ENCODE results near the gene UGT2A2.

DNA sequence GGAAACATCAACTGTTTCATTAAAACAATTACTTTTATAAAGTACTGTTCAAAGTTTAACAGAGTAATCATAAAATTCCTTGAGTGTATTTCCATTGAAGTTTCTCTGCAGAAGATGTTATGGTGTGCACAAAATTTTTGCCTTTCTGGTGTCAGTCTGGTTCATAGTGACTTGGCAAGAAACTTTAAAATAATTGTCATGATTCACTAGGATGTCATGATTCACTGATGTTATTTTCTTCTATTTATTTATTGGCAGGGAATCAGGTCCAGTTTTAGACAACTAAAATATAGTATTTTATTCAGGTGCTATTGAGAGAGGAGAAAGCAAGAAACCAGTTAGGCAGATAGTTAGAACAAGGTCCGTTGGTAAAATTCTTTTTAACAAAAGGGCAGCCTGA is 9.8 kb upstream of the UGT2A2 start:
- no peak for TF ChIP-seq EZH2phosphoT487 (IDR thresholded peaks at IDR 0.05; ENCODE audit: borderline replicate concordance)
- TF ChIP-seq, protein P1, sequence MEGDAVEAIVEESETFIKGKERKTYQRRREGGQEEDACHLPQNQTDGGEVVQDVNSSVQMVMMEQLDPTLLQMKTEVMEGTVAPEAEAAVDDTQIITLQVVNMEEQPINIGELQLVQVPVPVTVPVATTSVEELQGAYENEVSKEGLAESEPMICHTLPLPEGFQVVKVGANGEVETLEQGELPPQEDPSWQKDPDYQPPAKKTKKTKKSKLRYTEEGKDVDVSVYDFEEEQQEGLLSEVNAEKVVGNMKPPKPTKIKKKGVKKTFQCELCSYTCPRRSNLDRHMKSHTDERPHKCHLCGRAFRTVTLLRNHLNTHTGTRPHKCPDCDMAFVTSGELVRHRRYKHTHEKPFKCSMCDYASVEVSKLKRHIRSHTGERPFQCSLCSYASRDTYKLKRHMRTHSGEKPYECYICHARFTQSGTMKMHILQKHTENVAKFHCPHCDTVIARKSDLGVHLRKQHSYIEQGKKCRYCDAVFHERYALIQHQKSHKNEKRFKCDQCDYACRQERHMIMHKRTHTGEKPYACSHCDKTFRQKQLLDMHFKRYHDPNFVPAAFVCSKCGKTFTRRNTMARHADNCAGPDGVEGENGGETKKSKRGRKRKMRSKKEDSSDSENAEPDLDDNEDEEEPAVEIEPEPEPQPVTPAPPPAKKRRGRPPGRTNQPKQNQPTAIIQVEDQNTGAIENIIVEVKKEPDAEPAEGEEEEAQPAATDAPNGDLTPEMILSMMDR (conservative IDR thresholded peaks at IDR 0.05; ENCODE audit: low read length), result no peak

All from Loucy (cell line).